ENCODE results near the gene GUCY2C.

GUCY2C gene

DNA sequence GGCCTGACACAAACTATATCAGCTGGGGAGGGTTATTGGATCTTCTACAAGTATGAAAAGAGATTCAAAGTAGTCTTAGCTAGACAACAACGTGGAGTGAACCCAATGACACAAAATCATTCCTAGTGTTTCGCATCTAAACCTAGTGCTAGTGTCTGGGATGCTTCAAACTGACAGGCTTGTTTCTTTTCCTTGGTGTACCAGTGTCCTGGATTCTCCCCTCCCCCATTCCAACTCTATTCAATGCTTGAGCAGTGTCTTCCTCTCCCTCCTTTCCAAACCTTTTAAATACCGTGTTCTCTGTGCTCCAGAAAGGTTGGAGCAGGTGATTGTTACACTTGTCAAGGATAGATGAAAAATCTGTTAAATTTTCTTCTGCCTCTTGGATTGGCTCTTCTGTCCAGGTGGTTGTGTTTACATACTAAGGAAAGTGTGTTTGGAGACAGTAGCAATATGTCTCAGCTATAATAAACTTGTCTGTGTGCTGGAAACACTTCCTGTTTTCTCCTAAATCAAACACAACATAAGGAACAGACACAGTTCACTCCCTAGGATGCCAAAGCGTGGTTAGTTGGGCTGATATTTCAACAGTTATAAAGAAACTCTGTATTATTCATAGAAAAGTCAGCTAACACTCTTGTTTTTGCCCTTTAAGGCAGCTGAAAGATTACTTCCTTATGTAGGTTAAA is 14.4 kb upstream of the GUCY2C start:
- Histone ChIP-seq H3K4me1 (ENCODE audit: control insufficient read depth in 1 of 2, insufficient read depth in 2 of 2, low read length in 2 of 2) (peaks cover 3 to 12% of the 10 kb centered on the region in 2 donors), H3K9me3 (ENCODE audit: control insufficient read depth in 1 of 2, low read length in 2 of 2) (no peaks in the 10 kb centered on the region), H3K36me3 (ENCODE audit: control insufficient read depth in 1 of 2, insufficient read depth in 2 of 2, low read length in 2 of 2) (no peaks in the 10 kb centered on the region), H3K9ac (ENCODE audit: low read depth in 1 of 2, low read length in 2 of 2) (no peak overlapping the region), H3K27me3 (ENCODE audit: control insufficient read depth in 1 of 2, insufficient read depth in 2 of 2, low read length in 2 of 2) (no peaks in the 10 kb centered on the region), H3K27ac (ENCODE audit: low read depth, low read length) (no peak overlapping the region), H3K4me3 (ENCODE audit: low read depth in 1 of 2, low read length in 2 of 2) (no peak overlapping the region)

DNA sequence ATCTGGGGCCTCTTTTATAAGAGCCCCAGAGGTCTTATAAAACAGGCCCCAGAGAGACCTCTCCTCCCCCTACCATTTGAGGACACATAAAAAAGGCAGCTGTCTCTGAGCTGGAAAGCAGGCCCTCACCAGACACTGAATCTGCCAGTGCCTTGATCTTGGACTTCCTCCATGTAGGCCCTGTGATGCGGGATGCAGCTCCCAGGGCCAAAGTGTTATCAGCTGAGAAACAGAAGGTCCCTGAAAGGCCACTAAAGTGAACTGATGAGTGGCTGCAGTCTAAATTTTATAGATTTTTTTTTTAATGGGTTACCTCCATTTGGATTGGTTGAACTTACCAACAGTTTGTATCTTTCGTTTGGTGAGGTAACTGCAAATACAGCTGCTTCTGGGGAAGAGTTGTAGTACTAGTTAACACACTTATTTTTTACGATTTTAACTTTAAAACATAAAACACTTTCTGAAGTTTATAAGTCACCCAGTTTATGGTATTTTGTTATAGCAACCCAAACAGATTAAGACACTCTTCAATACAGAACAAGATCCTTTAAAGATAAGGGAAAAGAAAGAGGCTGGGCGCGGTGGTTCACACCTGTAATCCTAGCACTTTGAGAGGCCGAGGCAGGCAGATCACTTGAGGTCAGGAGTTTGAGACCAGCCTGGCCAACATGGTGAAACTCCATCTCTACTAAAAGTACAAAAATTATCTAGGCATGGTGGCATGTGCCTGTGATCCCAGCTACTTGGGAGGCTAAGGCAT is 5.6 kb upstream of the GUCY2C start:
- H3K27me3 ChIP-seq (ENCODE audit: control insufficient read depth in 1 of 2, insufficient read depth in 2 of 2, low read length in 2 of 2): no peaks in the 10 kb centered on the region
- H3K36me3 ChIP-seq (ENCODE audit: control insufficient read depth in 1 of 2, insufficient read depth in 2 of 2, low read length in 2 of 2): no peaks in the 10 kb centered on the region
- H3K9me3 ChIP-seq (ENCODE audit: control insufficient read depth in 1 of 2, low read length in 2 of 2): no peaks in the 10 kb centered on the region
- no peak overlapping the region for H3K4me3 ChIP-seq (ENCODE audit: low read depth in 1 of 2, low read length in 2 of 2)
- no peaks in the 10 kb centered on the region for H3K4me1 ChIP-seq (ENCODE audit: control insufficient read depth in 1 of 2, insufficient read depth in 2 of 2, low read length in 2 of 2)
- H3K9ac ChIP-seq (ENCODE audit: low read depth in 1 of 2, low read length in 2 of 2): no peak overlapping the region
- no peak overlapping the region for H3K27ac ChIP-seq (ENCODE audit: low read depth, low read length)

DNA sequence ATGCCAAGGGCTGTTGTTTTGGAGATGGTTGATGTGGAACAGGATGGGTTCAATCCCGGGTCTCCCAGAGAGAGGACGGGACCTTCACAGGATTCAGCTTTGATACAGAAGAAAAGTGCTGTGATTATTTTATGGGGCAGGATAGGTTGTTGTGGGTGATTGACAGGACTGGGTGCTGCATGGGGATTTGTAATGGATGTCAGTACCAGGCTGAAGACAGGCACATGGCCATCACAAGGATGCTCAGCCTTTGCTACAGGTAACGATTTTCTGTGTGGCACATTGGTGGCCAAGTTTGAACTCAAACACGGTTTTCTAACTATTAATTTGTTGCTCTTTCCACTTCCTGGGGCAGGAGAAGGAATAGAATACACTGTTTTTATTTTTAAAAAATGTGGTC is 4.5 kb upstream of the GUCY2C start:
- H3K9me3 ChIP-seq (ENCODE audit: control insufficient read depth in 1 of 2, low read length in 2 of 2): no peaks in the 10 kb centered on the region
- no peak overlapping the region for H3K4me3 ChIP-seq (ENCODE audit: low read depth in 1 of 2, low read length in 2 of 2)
- no peaks in the 10 kb centered on the region for H3K36me3 ChIP-seq (ENCODE audit: control insufficient read depth in 1 of 2, insufficient read depth in 2 of 2, low read length in 2 of 2)
- H3K9ac ChIP-seq (ENCODE audit: low read depth in 1 of 2, low read length in 2 of 2): no peak overlapping the region
- no peak overlapping the region for H3K27ac ChIP-seq (ENCODE audit: low read depth, low read length)
- no peaks in the 10 kb centered on the region for H3K4me1 ChIP-seq (ENCODE audit: control insufficient read depth in 1 of 2, insufficient read depth in 2 of 2, low read length in 2 of 2)
- no peaks in the 10 kb centered on the region for H3K27me3 ChIP-seq (ENCODE audit: control insufficient read depth in 1 of 2, insufficient read depth in 2 of 2, low read length in 2 of 2)

DNA sequence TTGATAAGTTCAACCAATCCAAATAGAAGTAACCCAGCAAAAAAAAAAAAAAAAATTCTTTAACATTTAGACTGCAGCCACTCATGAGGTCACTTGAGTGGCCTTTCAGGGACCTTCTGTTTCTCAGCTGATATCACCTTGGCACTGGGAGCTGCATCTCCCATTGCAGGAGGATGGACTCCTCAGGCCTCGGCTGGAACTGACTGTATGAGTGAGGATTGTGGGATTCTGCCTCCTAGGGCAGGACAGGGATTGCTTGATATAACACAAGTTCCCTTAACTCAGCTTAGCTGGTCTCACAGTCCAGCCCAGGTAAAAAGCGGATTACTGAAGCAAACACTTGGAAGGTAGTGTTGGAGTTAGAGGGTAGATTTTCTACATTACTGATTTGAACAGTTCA is 3.5 kb upstream of the GUCY2C start:
- no peaks in the 10 kb centered on the region for H3K9me3 ChIP-seq (ENCODE audit: control insufficient read depth in 1 of 2, low read length in 2 of 2)
- H3K27me3 ChIP-seq (ENCODE audit: control insufficient read depth in 1 of 2, insufficient read depth in 2 of 2, low read length in 2 of 2): no peaks in the 10 kb centered on the region
- no peak overlapping the region for H3K4me3 ChIP-seq (ENCODE audit: low read depth in 1 of 2, low read length in 2 of 2)
- H3K27ac ChIP-seq (ENCODE audit: low read depth, low read length): no peak overlapping the region
- H3K36me3 ChIP-seq (ENCODE audit: control insufficient read depth in 1 of 2, insufficient read depth in 2 of 2, low read length in 2 of 2): no peaks in the 10 kb centered on the region
- H3K4me1 ChIP-seq (ENCODE audit: control insufficient read depth in 1 of 2, insufficient read depth in 2 of 2, low read length in 2 of 2): no peaks in the 10 kb centered on the region
- H3K9ac ChIP-seq (ENCODE audit: low read depth in 1 of 2, low read length in 2 of 2): no peak overlapping the region

DNA sequence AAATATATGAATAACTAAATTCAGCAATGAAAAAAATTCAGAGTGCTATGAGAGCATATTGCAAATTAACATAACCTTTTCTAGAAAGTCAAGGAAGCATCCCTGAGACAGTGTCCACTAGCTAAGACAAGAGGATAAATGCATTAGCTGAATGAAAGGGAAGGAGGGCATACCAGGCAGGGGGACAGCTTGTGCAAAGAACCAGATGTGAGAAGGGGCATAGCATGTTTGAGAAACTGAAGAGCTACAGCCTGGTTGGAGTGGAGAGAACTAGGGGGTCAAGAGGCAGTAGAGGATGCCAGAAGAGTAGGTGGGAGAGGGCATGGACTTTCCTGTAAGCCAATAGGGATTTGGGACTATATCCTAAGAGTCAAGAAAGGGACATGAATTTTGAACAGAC is 2.2 kb upstream of the GUCY2C start:
- Histone ChIP-seq H3K4me1 (ENCODE audit: control insufficient read depth in 1 of 2, insufficient read depth in 2 of 2, low read length in 2 of 2) (no peaks in the 10 kb centered on the region), H3K9me3 (ENCODE audit: control insufficient read depth in 1 of 2, low read length in 2 of 2) (no peaks in the 10 kb centered on the region), H3K4me3 (ENCODE audit: low read depth in 1 of 2, low read length in 2 of 2) (no peak overlapping the region), H3K9ac (ENCODE audit: low read depth in 1 of 2, low read length in 2 of 2) (no peak overlapping the region), H3K27me3 (ENCODE audit: control insufficient read depth in 1 of 2, insufficient read depth in 2 of 2, low read length in 2 of 2) (no peaks in the 10 kb centered on the region), H3K36me3 (ENCODE audit: control insufficient read depth in 1 of 2, insufficient read depth in 2 of 2, low read length in 2 of 2) (no peaks in the 10 kb centered on the region), H3K27ac (ENCODE audit: low read depth, low read length) (no peak overlapping the region)

DNA sequence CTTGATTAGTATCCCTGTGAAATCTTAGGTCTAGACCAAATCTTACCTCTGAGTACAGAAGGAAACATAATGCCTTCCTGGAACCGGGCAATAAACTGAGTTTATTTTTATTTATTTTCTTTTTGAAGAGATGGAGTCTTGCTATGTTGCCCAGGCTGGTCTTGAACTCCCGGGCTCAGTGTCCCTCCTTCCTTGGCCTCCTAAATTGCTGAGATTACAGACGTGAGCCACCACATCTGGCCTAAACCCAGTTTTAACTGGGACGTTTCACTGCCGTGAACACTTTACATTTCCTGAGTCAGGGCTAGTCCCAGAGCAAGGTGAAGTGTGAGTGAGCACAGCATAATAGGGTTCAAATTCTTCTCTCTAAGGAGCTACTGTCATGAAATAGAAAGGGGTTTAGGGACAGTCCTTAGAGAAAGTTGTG is 671 bp downstream of the GUCY2C start:
- H3K9ac ChIP-seq (ENCODE audit: low read depth in 1 of 2, low read length in 2 of 2): peak overlapping the region; percentile 91 to 93
- H3K27me3 ChIP-seq (ENCODE audit: control insufficient read depth in 1 of 2, insufficient read depth in 2 of 2, low read length in 2 of 2): no peaks in the 10 kb centered on the region
- H3K4me1 ChIP-seq (ENCODE audit: control insufficient read depth in 1 of 2, insufficient read depth in 2 of 2, low read length in 2 of 2): peaks cover 0 to 10% of the 10 kb centered on the region in 2 donors
- peak overlapping the region; percentile 74 for H3K27ac ChIP-seq (ENCODE audit: low read depth, low read length)
- H3K9me3 ChIP-seq (ENCODE audit: control insufficient read depth in 1 of 2, low read length in 2 of 2): no peaks in the 10 kb centered on the region
- H3K4me3 ChIP-seq (ENCODE audit: low read depth in 1 of 2, low read length in 2 of 2): peak overlapping the region; percentile 83 to 86
- peaks cover 0 to 4% of the 10 kb centered on the region in 2 donors for H3K36me3 ChIP-seq (ENCODE audit: control insufficient read depth in 1 of 2, insufficient read depth in 2 of 2, low read length in 2 of 2)

DNA sequence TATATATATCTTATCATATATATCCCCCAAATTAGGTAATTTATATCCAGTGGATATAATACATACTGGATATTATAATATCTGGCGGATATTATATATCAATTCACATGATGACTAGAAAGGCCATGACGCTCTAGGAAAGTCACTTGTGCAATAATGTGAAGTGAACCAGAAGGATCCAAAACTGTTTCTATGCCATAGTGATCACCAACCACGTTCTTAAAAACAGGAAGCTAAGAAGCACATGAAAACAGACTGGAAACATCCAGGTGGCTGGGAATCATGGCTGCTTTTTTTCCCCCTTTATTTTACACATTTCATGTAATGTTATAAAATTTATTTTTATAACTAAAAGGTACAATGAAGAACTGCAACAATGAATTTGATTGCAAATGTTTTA is 1.4 kb downstream of the GUCY2C start:
- Histone ChIP-seq H3K36me3 (ENCODE audit: control insufficient read depth in 1 of 2, insufficient read depth in 2 of 2, low read length in 2 of 2) (peaks cover 0 to 8% of the 10 kb centered on the region in 2 donors), H3K9me3 (ENCODE audit: control insufficient read depth in 1 of 2, low read length in 2 of 2) (no peaks in the 10 kb centered on the region), H3K4me1 (ENCODE audit: control insufficient read depth in 1 of 2, insufficient read depth in 2 of 2, low read length in 2 of 2) (peaks cover 0 to 14% of the 10 kb centered on the region in 2 donors), H3K27ac (ENCODE audit: low read depth, low read length) (no peak overlapping the region), H3K9ac (ENCODE audit: low read depth in 1 of 2, low read length in 2 of 2) (peak overlapping the region in 1 of 2 donors; percentile 93), H3K4me3 (ENCODE audit: low read depth in 1 of 2, low read length in 2 of 2) (peak overlapping the region; percentile 83 to 86), H3K27me3 (ENCODE audit: control insufficient read depth in 1 of 2, insufficient read depth in 2 of 2, low read length in 2 of 2) (no peaks in the 10 kb centered on the region)

DNA sequence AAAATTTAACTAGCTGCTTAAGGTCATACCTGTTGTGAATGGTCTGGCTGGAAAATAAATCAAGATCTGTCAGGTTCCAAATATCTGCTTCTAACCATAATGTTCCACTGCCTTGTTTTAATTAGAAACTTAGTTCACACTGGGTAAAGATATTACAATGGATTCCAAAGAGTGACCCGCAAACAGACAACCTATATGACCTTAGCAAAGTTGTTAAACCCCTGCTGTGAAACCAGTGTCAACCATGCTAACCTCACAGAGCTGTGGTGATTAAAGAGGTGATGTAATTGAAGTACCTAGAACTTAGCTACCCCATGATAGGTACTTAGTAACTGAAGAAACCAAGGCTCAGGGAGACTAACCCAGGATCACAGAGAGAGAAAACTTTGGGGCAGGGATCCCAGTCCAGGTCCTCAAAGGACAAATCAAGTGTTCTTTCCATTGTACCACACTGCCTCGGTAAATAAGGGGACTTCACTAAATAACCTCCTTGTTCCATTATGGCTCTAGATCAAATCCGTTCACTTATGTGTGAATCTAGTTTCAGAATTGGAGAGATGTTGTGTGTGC is 2.2 kb downstream of the GUCY2C start:
- Histone ChIP-seq H3K4me1 (ENCODE audit: control insufficient read depth in 1 of 2, insufficient read depth in 2 of 2, low read length in 2 of 2) (peaks cover 0 to 14% of the 10 kb centered on the region in 2 donors), H3K27me3 (ENCODE audit: control insufficient read depth in 1 of 2, insufficient read depth in 2 of 2, low read length in 2 of 2) (no peaks in the 10 kb centered on the region), H3K9me3 (ENCODE audit: control insufficient read depth in 1 of 2, low read length in 2 of 2) (no peaks in the 10 kb centered on the region), H3K27ac (ENCODE audit: low read depth, low read length) (no peak overlapping the region), H3K36me3 (ENCODE audit: control insufficient read depth in 1 of 2, insufficient read depth in 2 of 2, low read length in 2 of 2) (peaks cover under 1 to 8% of the 10 kb centered on the region in 2 donors), H3K9ac (ENCODE audit: low read depth in 1 of 2, low read length in 2 of 2) (peak overlapping the region; percentile 3 to 93), H3K4me3 (ENCODE audit: low read depth in 1 of 2, low read length in 2 of 2) (peak overlapping the region; percentile 83 to 86)

DNA sequence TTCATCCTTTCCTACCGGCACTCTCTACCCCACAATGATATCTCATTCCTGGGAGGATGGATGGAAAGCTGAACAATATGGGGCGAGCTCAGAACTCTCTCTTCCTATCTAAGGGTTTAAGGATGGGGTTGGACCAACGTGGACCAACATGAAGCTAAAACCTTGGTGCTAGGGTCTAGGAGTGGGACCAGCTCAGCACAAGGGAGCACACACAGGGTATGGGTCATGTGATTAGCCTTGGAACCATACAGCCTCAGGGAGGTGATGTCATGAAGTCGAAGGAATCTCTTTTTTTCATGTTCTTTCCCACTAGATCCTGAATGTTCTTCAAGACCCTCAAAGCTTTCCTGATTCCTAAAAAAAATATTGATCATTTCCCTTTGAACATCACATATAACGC is 3.3 kb downstream of the GUCY2C start:
- H3K9ac ChIP-seq (ENCODE audit: low read depth in 1 of 2, low read length in 2 of 2): no peak overlapping the region
- H3K27ac ChIP-seq (ENCODE audit: low read depth, low read length): no peak overlapping the region
- peaks cover 8% of the 10 kb centered on the region in 2 donors for H3K36me3 ChIP-seq (ENCODE audit: control insufficient read depth in 1 of 2, insufficient read depth in 2 of 2, low read length in 2 of 2)
- H3K4me1 ChIP-seq (ENCODE audit: control insufficient read depth in 1 of 2, insufficient read depth in 2 of 2, low read length in 2 of 2): peaks cover 0 to 14% of the 10 kb centered on the region in 2 donors
- no peaks in the 10 kb centered on the region for H3K9me3 ChIP-seq (ENCODE audit: control insufficient read depth in 1 of 2, low read length in 2 of 2)
- peak overlapping the region; percentile 83 to 86 for H3K4me3 ChIP-seq (ENCODE audit: low read depth in 1 of 2, low read length in 2 of 2)
- no peaks in the 10 kb centered on the region for H3K27me3 ChIP-seq (ENCODE audit: control insufficient read depth in 1 of 2, insufficient read depth in 2 of 2, low read length in 2 of 2)

DNA sequence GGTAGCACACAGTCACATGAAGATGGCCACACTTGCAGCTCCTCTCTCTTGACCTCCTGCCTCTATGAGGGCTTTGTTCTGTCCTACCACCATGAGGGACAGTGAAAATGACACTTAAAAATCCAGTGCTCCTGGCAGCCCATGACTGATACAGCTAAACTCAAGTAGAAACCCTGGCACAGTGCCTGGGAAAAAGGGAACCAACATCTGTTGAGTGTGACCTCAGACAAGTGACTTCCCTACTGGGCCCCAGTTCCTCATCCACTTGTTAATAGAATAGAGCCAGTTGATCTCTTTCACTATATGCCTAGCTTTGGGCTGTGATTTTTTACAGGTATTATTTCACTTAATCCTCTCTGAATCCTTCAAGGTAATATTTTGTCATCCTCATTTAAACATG is 4.8 kb downstream of the GUCY2C start:
- no peak overlapping the region for H3K4me3 ChIP-seq (ENCODE audit: low read depth in 1 of 2, low read length in 2 of 2)
- no peaks in the 10 kb centered on the region for H3K9me3 ChIP-seq (ENCODE audit: control insufficient read depth in 1 of 2, low read length in 2 of 2)
- peaks cover 11 to 20% of the 10 kb centered on the region in 2 donors for H3K36me3 ChIP-seq (ENCODE audit: control insufficient read depth in 1 of 2, insufficient read depth in 2 of 2, low read length in 2 of 2)
- H3K4me1 ChIP-seq (ENCODE audit: control insufficient read depth in 1 of 2, insufficient read depth in 2 of 2, low read length in 2 of 2): peaks cover 0 to 14% of the 10 kb centered on the region in 2 donors
- H3K9ac ChIP-seq (ENCODE audit: low read depth in 1 of 2, low read length in 2 of 2): no peak overlapping the region
- H3K27ac ChIP-seq (ENCODE audit: low read depth, low read length): no peak overlapping the region
- no peaks in the 10 kb centered on the region for H3K27me3 ChIP-seq (ENCODE audit: control insufficient read depth in 1 of 2, insufficient read depth in 2 of 2, low read length in 2 of 2)
